ENCODE data around the gene GNG2. TPM values are rescaled to one million over a fixed set of nuclear protein-coding genes. Genes with fewer than 3 reads are reported as not detected.

Gene GNG2
- total and polyA plus RNA-seq, 2 donors (not counting 1 experiment from before 2014, with no cell fraction given) = 21.1 to 21.5 TPM

DNA sequence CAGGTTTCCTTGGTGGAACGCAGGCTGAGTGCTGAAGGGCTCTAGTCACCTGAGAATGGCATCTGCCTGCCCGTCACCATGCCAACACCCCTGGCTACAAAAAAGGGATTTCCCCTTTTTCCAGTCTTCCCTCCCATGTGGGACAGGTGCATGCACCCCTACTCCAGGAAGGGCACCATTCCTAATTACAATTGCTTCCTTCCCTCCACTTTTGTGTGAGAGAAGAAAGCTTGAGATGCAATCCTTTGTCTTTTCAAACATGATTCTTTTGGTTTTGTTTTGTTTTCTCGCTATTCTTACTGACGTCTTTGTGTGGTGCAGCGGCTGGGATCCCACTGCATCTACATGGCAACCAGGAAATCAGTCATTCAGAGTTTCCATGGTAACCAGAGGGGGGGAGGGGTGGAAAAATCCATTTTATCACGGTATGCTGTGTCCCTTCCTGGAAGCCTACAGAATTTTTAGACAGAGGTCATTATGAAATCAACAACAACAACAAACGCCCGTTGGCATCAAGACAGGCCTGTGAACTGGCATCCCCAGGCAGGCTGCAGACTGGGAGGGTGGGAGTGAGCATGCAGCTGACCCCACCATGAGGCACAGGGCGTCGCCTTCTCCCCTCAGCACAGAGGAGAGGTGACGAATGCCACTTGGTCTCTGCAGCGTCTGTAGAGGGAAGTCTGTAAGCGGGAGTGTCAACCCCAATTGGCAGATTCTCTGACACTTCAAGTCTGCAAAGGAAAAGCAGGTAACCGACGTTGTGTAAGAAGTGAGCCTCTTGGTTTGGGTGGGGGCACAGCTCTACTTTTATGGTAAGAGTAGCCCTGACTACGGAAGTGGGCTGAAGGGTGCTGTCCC lies 13.6 kb upstream of the GNG2 start:
- H3K4me3 ChIP-seq (replicated peaks in 1 of 4; ENCODE audit: control extremely low read depth in 1 of 4, insufficient read depth in 1 of 4, low read depth in 3 of 4, low read length in 4 of 4) = no peak overlapping the region
- no peaks in the 10 kb centered on the region for H3K36me3 ChIP-seq (ENCODE audit: control insufficient read depth, insufficient read depth, low read length)
- peak; percentile 54 to 60 for DNase-seq (ENCODE audit: low read depth in 2 of 2)
- H3K79me2 ChIP-seq (ENCODE audit: control insufficient read depth, insufficient read depth, low read length) = no peaks in the 10 kb centered on the region
- H3K9me3 ChIP-seq (ENCODE audit: control insufficient read depth, insufficient read depth, low read depth, low read length) = no peaks in the 10 kb centered on the region
- no peaks in the 10 kb centered on the region for H3K27me3 ChIP-seq (ENCODE audit: control insufficient read depth, insufficient read depth, low read length)
- H3K4me1 ChIP-seq (ENCODE audit: control insufficient read depth, extremely low read depth, insufficient read depth, low read length) = no peaks in the 10 kb centered on the region
- no peak overlapping the region for H3K9ac ChIP-seq (ENCODE audit: insufficient read depth, low read length)
- H4K20me1 ChIP-seq (ENCODE audit: control insufficient read depth, extremely low read depth, insufficient read depth, low read length) = no peaks in the 10 kb centered on the region
- no peak overlapping the region for H2AFZ ChIP-seq (ENCODE audit: low read length)
- H3K4me2 ChIP-seq (ENCODE audit: extremely low read depth, insufficient read depth, low read length) = no peak overlapping the region
- H3K27ac ChIP-seq (ENCODE audit: insufficient read depth, low read length) = no peak overlapping the region
- TF ChIP-seq CTCF (conservative IDR thresholded peaks at IDR 0.05 in 1 of 2, IDR thresholded peaks at IDR 0.05 in 1 of 2; ENCODE audit: low read depth in 1 of 2, low read length in 2 of 2) (no peak), EZH2 (IDR thresholded peaks at IDR 0.05; ENCODE audit: low read length, missing control alignments) (no peak)

DNA sequence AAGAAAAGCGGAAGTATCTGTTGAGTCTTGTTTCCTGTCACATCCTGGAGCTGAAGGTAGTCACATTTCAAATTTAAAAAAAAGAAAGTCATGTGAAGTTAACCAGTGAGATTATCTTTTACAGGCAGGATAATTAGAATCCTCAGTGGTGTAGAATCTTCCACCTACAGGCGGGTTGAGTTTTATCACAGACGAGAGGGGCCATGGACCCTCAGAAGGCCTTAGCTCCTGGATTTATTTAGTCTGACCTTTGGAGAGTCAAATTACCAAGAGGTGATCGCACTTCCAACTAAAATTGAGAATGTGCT lies 13.0 kb upstream of the GNG2 start:
- H3K9me3 ChIP-seq (ENCODE audit: control insufficient read depth, insufficient read depth, low read depth, low read length) = no peaks in the 10 kb centered on the region
- no peak overlapping the region for H3K4me3 ChIP-seq (replicated peaks in 1 of 4; ENCODE audit: control extremely low read depth in 1 of 4, insufficient read depth in 1 of 4, low read depth in 3 of 4, low read length in 4 of 4)
- DNase-seq (ENCODE audit: low read depth in 2 of 2) = no peak
- H4K20me1 ChIP-seq (ENCODE audit: control insufficient read depth, extremely low read depth, insufficient read depth, low read length) = no peaks in the 10 kb centered on the region
- H3K9ac ChIP-seq (ENCODE audit: insufficient read depth, low read length) = no peak overlapping the region
- no peaks in the 10 kb centered on the region for H3K36me3 ChIP-seq (ENCODE audit: control insufficient read depth, insufficient read depth, low read length)
- TF ChIP-seq EZH2 (IDR thresholded peaks at IDR 0.05; ENCODE audit: low read length, missing control alignments) (no peak), CTCF (conservative IDR thresholded peaks at IDR 0.05 in 1 of 2, IDR thresholded peaks at IDR 0.05 in 1 of 2; ENCODE audit: low read depth in 1 of 2, low read length in 2 of 2) (no peak)
- H3K79me2 ChIP-seq (ENCODE audit: control insufficient read depth, insufficient read depth, low read length) = no peaks in the 10 kb centered on the region
- no peak overlapping the region for H2AFZ ChIP-seq (ENCODE audit: low read length)
- no peaks in the 10 kb centered on the region for H3K4me1 ChIP-seq (ENCODE audit: control insufficient read depth, extremely low read depth, insufficient read depth, low read length)
- no peak overlapping the region for H3K4me2 ChIP-seq (ENCODE audit: extremely low read depth, insufficient read depth, low read length)
- H3K27ac ChIP-seq (ENCODE audit: insufficient read depth, low read length) = no peak overlapping the region
- no peaks in the 10 kb centered on the region for H3K27me3 ChIP-seq (ENCODE audit: control insufficient read depth, insufficient read depth, low read length)

DNA sequence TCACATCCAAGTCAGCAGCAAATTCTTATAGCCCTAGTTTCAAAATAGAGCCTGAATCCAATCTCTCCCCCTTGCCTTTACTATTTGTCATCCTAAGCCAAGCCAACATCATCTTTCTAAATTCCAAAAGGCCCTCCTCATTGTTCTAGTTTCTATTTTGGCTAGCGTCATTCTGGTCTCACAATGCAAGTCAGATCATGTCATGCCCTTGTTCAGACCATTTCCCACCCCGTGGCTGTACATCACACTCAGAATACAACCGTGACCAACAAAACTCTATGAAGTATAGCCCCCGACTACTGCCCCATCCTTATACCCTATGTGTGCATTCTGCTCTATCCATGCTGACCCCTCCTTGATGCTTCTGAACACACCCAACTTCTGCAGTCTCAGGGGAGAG lies 12.3 kb upstream of the GNG2 start:
- H4K20me1 ChIP-seq (ENCODE audit: control insufficient read depth, extremely low read depth, insufficient read depth, low read length) = no peaks in the 10 kb centered on the region
- H3K4me2 ChIP-seq (ENCODE audit: extremely low read depth, insufficient read depth, low read length) = no peak overlapping the region
- no peak overlapping the region for H3K9ac ChIP-seq (ENCODE audit: insufficient read depth, low read length)
- no peaks in the 10 kb centered on the region for H3K9me3 ChIP-seq (ENCODE audit: control insufficient read depth, insufficient read depth, low read depth, low read length)
- H2AFZ ChIP-seq (ENCODE audit: low read length) = no peak overlapping the region
- H3K4me3 ChIP-seq (replicated peaks in 1 of 4; ENCODE audit: control extremely low read depth in 1 of 4, insufficient read depth in 1 of 4, low read depth in 3 of 4, low read length in 4 of 4) = no peak overlapping the region
- H3K36me3 ChIP-seq (ENCODE audit: control insufficient read depth, insufficient read depth, low read length) = no peaks in the 10 kb centered on the region
- no peaks in the 10 kb centered on the region for H3K79me2 ChIP-seq (ENCODE audit: control insufficient read depth, insufficient read depth, low read length)
- DNase-seq (ENCODE audit: low read depth in 2 of 2) = no peak
- TF ChIP-seq EZH2 (IDR thresholded peaks at IDR 0.05; ENCODE audit: low read length, missing control alignments) (no peak), CTCF (conservative IDR thresholded peaks at IDR 0.05 in 1 of 2, IDR thresholded peaks at IDR 0.05 in 1 of 2; ENCODE audit: low read depth in 1 of 2, low read length in 2 of 2) (no peak)
- H3K4me1 ChIP-seq (ENCODE audit: control insufficient read depth, extremely low read depth, insufficient read depth, low read length) = no peaks in the 10 kb centered on the region
- no peaks in the 10 kb centered on the region for H3K27me3 ChIP-seq (ENCODE audit: control insufficient read depth, insufficient read depth, low read length)
- no peak overlapping the region for H3K27ac ChIP-seq (ENCODE audit: insufficient read depth, low read length)
